ENCODE measurements around the gene F2.

DNA sequence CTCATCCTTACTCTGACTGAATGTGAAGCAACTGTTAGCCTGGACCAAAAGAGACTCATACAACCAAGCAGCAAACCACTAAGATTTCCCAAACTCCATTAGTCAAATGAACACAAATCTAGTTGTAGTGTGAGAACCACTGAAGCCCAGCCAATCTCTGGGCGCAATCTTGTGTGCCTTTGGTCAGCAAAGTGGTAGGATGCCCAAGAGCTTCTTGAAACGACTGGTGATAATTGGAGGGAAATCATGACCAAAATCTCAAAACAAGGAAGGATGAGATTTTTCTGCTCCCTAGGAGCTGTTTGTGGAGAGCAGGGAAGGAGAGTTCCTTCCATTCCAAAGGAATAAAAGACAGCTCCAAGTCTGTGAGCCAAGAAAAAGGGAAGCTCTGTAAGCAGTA, 24.0 kb downstream of the F2 start:
- TF ChIP-seq TAF1 (IDR thresholded peaks at IDR 0.05; ENCODE audit: low read depth, low read length), result no peak
- TF ChIP-seq POLR2AphosphoS5 (IDR thresholded peaks at IDR 0.05; ENCODE audit: low read depth, low read length), result no peak
- TF ChIP-seq POLR2A (IDR thresholded peaks at IDR 0.05; ENCODE audit: low read depth, low read length), result no peak
- no peak for TF ChIP-seq SPI1 (IDR thresholded peaks at IDR 0.05; ENCODE audit: low read depth, low read length)
